Transverse colon (tissue), 4 donors: ENCODE data around the gene GNE. TPM values are rescaled to one million over a fixed set of nuclear protein-coding genes. Genes with fewer than 3 reads are reported as not detected.

Experiments
- DNase-seq: peaks from one replicate; pipeline ENCODE4 v3.0.0-alpha.2; 2019
- H3K27ac ChIP-seq, 4 donors: fragments of 200-600 bp; sonication (generic); 2 replicates each; pipeline ENCODE4 v1.5.1; 2016 to 2018; ENCODE audit warnings: inconsistent platforms in 4 of 4
- H3K27me3 ChIP-seq: fragments of 200-600 bp; sonication (generic); 2 replicates; pipeline ENCODE4 v1.5.1; 2017; ENCODE audit warnings: inconsistent platforms
- H3K36me3 ChIP-seq, 4 donors: fragments of 200-600 bp; sonication (generic); 2 replicates each; pipeline ENCODE4 v1.5.1; 2017 to 2019; ENCODE audit warnings: inconsistent platforms in 4 of 4
- H3K4me1 ChIP-seq, 4 donors: fragments of 200-600 bp; sonication (generic); 2 replicates each; pipeline ENCODE4 v1.5.1; 2017 to 2020; ENCODE audit warnings: inconsistent platforms in 4 of 4
- H3K4me3 ChIP-seq, 4 donors: fragments of 200-600 bp; sonication (generic); 1 replicate in 1 of 4; 2 replicates in 3 of 4; pipeline versions ENCODE4 v1.5.1 to v1.6.1; 2017 to 2019; ENCODE audit warnings: inconsistent platforms in 4 of 4
- H3K9me3 ChIP-seq, 2 donors: fragments of 200-600 bp; sonication (generic); 2 replicates each; pipeline ENCODE4 v1.5.1; 2017 to 2019; ENCODE audit warnings: inconsistent platforms in 2 of 2
- EP300 ChIP-seq: sonication (generic); formaldehyde crosslinking; IDR thresholded peaks from one replicate; pipeline ENCODE4 v1.6.1; 2017; ENCODE audit warnings: antibody characterized with exemption, low read depth
- POLR2A ChIP-seq: fragments of 450-650 bp; IDR thresholded peaks from one replicate; pipeline ENCODE4 v1.6.1; 2016; ENCODE audit warnings: antibody characterized with exemption, mild to moderate bottlenecking, moderate library complexity
- POLR2AphosphoS5 ChIP-seq, 3 donors: sonication (generic); formaldehyde crosslinking; IDR thresholded peaks; one replicate each; pipeline ENCODE4 v1.6.1; 2016; ENCODE audit warnings: antibody characterized with exemption in 3 of 3
- WGBS, 2 donors: methylation state at CpG; one replicate each; pipeline ENCODE4 v1.1.5; 2018; ENCODE audit warnings: low coverage in 1 of 2; 5-methylcytosine and 5-hydroxymethylcytosine counted together
- in situ Hi-C, 4 donors: fragments of 200-750 bp; cut with MboI; loops; one replicate each; pipeline versions ENCODE4 v1.15.0 to v1.15.1; 2017; ENCODE audit warnings: low sequenced_read_pairs in 3 of 4, low pct_ligation_motif_present in 1 of 4, low pct_unique_long_range_greater_than_20kb in 1 of 4
- intact Hi-C: fragments of 100-400 bp; cut with DNase I; formaldehyde crosslinking; loops from one replicate; pipeline ENCODE4 v1.15.1; 2023; ENCODE audit warnings: low total_unique reads
- total RNA-seq, 4 donors: library from RNA; depleted of rRNA; stranded (reverse); fragments of >200 nt; gene quantifications; one replicate each; pipeline ENCODE4 v1.1.0, GENCODE V29; 2016
- TF ChIP-seq, protein P1 (sequence below), 5 experiments: fragments of 200-600 bp in 3 of 5; fragments of 450-650 bp in 2 of 5; sonication (generic) in 3 of 5; IDR thresholded peaks; 1 replicate in 2 of 5; 2 replicates in 3 of 5; pipeline ENCODE4 v1.5.1; 2016 to 2017; ENCODE audit warnings: antibody characterized with exemption in 5 of 5, inconsistent platforms in 3 of 5, mild to moderate bottlenecking in 2 of 5, moderate library complexity in 1 of 5

Gene GNE
- total RNA-seq, 4 donors from 2014 or later, result 32.2 to 122 (median 82.1) TPM

GRCh38 chr9:36174271-36174670 is 84.0 kb downstream of the GNE start:
- Histone ChIP-seq H3K9me3 (no peaks in the 10 kb centered on the region), H3K4me3 (no peak overlapping the region), H3K27me3 (no peaks in the 10 kb centered on the region), H3K4me1 (no peaks in the 10 kb centered on the region), H3K27ac (no peak overlapping the region), H3K36me3 (no peaks in the 10 kb centered on the region)
- intact Hi-C loops (no loop called here), in situ Hi-C loops (loop anchor here in 1 of 4 donors (25.0 kb wide), 1 partner anchor 137 kb away; the partner anchor contains the start of gene RECK)
- DNase-seq, result no peak
- TF ChIP-seq, protein P1, sequence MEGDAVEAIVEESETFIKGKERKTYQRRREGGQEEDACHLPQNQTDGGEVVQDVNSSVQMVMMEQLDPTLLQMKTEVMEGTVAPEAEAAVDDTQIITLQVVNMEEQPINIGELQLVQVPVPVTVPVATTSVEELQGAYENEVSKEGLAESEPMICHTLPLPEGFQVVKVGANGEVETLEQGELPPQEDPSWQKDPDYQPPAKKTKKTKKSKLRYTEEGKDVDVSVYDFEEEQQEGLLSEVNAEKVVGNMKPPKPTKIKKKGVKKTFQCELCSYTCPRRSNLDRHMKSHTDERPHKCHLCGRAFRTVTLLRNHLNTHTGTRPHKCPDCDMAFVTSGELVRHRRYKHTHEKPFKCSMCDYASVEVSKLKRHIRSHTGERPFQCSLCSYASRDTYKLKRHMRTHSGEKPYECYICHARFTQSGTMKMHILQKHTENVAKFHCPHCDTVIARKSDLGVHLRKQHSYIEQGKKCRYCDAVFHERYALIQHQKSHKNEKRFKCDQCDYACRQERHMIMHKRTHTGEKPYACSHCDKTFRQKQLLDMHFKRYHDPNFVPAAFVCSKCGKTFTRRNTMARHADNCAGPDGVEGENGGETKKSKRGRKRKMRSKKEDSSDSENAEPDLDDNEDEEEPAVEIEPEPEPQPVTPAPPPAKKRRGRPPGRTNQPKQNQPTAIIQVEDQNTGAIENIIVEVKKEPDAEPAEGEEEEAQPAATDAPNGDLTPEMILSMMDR (IDR thresholded peaks at IDR 0.05), result no peak
- TF ChIP-seq EP300, result no peak
- 86% methylated on average over 7 of the region's 7 CpGs; no CpG with 5 or more reads in 1 of the 2 donors for WGBS, 2 donors

GRCh38 chr9:36173861-36174260 is 84.4 kb downstream of the GNE start:
- no peak for DNase-seq
- WGBS, 2 donors, result 94% methylated on average over 2 of the region's 2 CpGs; no CpG with 5 or more reads in 1 of the 2 donors
- in situ Hi-C loops (loop anchor here in 1 of 4 donors (25.0 kb wide), 1 partner anchor 137 kb away; the partner anchor contains the start of gene RECK), intact Hi-C loops (no loop called here)
- Histone ChIP-seq H3K4me3 (no peak overlapping the region), H3K36me3 (no peaks in the 10 kb centered on the region), H3K27ac (no peak overlapping the region), H3K9me3 (no peaks in the 10 kb centered on the region), H3K4me1 (no peaks in the 10 kb centered on the region), H3K27me3 (no peaks in the 10 kb centered on the region)
- no peak for TF ChIP-seq EP300
- TF ChIP-seq, protein P1 (IDR thresholded peaks at IDR 0.05), result no peak
- no peak for TF ChIP-seq POLR2AphosphoS5 (IDR thresholded peaks at IDR 0.05)
- TF ChIP-seq POLR2A, result no peak

GRCh38 chr9:36170531-36170930 is 87.7 kb downstream of the GNE start:
- H3K4me3 ChIP-seq, result no peak overlapping the region
- no peak for DNase-seq
- in situ Hi-C loops, result loop anchor here in 1 of 4 donors (25.0 kb wide), 1 partner anchor 133 kb away; the partner anchor contains the start of gene RECK
- H3K36me3 ChIP-seq, result no peaks in the 10 kb centered on the region
- no peaks in the 10 kb centered on the region for H3K27me3 ChIP-seq
- intact Hi-C loops, result no loop called here
- no peak for TF ChIP-seq POLR2AphosphoS5 (IDR thresholded peaks at IDR 0.05)
- TF ChIP-seq POLR2A, result no peak
- no peak for TF ChIP-seq EP300
- TF ChIP-seq, protein P1 (IDR thresholded peaks at IDR 0.05), result no peak
- H3K27ac ChIP-seq, result no peak overlapping the region
- WGBS, 2 donors, result 95% methylated on average over 13 of the region's 13 CpGs; no CpG with 5 or more reads in 1 of the 2 donors
- H3K9me3 ChIP-seq, result no peaks in the 10 kb centered on the region
- peaks cover 0 to 14% (median 8%) of the 10 kb centered on the region in 4 donors for H3K4me1 ChIP-seq

DNA sequence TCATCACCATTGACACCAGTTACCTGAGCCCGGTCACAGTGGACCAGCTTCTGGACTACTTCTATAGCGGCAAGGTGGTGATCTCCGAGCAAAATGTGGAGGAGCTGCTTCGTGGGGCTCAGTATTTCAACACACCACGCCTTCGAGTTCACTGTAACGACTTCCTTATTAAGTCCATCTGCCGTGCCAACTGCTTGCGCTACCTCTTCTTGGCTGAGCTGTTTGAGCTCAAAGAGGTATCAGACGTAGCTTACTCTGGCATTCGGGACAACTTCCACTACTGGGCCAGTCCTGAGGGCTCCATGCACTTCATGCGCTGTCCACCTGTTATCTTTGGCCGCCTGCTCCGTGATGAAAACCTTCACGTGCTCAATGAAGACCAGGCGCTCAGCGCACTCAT is 88.5 kb downstream of the GNE start:
- H3K36me3 ChIP-seq, result no peaks in the 10 kb centered on the region
- no peaks in the 10 kb centered on the region for H3K27me3 ChIP-seq
- no peak for DNase-seq
- H3K4me1 ChIP-seq, result peaks cover 0 to 20% (median 10%) of the 10 kb centered on the region in 4 donors
- TF ChIP-seq, protein P1 (IDR thresholded peaks at IDR 0.05), result no peak
- TF ChIP-seq EP300, result no peak
- TF ChIP-seq POLR2A, result no peak
- TF ChIP-seq POLR2AphosphoS5 (IDR thresholded peaks at IDR 0.05), result no peak
- in situ Hi-C loops, result loop anchor here (5.0 to 25.0 kb wide), 3 partner anchors 65 to 132 kb away; partner anchors contain the start of gene RECK (in 1 of the 4)
- H3K4me3 ChIP-seq, result no peak overlapping the region
- H3K9me3 ChIP-seq, result no peaks in the 10 kb centered on the region
- intact Hi-C loops, result no loop called here
- H3K27ac ChIP-seq, result no peak overlapping the region
- WGBS, 2 donors, result 88 to 93% methylated on average over 8 to 17 of the region's 17 CpGs
